Subcutaneous adipose tissue (tissue), 4 donors: Measurements from ENCODE around the gene TSSC4. TPM values are rescaled to one million over a fixed set of nuclear protein-coding genes. Genes with fewer than 3 reads are reported as not detected.

Experiments used
- total RNA-seq, 4 donors: library from RNA; depleted of rRNA; stranded (reverse); fragments of >200 nt; gene quantifications; one replicate each; pipeline ENCODE4 v1.1.0, GENCODE V29; 2016
- TF ChIP-seq, protein P1 (sequence below): fragments of 450-650 bp; IDR thresholded peaks from one replicate; pipeline ENCODE4 v1.5.1; 2016; ENCODE audit warnings: low read depth, mild to moderate bottlenecking, control low read depth, antibody characterized with exemption, moderate library complexity

Gene TSSC4
- 10 to 100 TPM; 19.5 to 36.0 (median 27.8) TPM for total RNA-seq

DNA sequence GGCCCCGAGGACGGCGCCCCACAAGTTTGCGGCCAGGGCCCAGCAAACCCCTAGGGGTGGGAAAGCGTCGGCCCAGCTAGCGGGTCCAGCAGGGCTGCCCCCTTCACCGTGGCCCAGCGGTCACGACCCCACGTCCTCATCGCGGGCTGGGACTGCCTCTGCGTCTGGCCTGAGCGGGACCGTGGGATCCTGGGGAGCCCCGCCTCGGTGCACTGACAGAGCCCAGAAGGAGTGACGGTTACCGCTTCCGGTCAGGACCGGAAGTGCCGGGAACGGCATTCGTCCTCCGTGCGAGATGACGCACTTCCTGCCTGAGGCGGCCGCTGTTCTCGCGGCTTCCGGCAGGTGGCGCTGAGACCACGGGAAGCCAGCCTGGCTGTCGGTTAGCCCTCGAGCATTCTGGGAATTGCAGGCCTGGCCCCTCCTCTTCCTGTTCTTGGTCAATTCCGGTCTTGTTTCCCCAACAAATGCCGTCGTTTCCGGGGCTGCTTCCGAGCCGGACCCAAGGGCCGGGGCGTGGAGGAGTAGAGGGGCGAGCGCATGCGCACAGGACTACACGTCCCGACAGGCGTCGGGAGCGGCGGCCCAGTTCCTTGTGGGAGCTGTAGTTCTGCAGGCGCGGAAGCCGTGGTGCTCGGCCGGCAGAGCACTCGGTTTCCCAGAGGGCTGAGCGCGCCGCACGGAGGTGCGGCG is at the start of gene TSSC4:
Gene TSSC4 (plus strand): TSS at position 682 of the 693 bp plus-strand sequence. CDS start 1,884 bp downstream, outside the sequence.
- TF ChIP-seq, protein P1, sequence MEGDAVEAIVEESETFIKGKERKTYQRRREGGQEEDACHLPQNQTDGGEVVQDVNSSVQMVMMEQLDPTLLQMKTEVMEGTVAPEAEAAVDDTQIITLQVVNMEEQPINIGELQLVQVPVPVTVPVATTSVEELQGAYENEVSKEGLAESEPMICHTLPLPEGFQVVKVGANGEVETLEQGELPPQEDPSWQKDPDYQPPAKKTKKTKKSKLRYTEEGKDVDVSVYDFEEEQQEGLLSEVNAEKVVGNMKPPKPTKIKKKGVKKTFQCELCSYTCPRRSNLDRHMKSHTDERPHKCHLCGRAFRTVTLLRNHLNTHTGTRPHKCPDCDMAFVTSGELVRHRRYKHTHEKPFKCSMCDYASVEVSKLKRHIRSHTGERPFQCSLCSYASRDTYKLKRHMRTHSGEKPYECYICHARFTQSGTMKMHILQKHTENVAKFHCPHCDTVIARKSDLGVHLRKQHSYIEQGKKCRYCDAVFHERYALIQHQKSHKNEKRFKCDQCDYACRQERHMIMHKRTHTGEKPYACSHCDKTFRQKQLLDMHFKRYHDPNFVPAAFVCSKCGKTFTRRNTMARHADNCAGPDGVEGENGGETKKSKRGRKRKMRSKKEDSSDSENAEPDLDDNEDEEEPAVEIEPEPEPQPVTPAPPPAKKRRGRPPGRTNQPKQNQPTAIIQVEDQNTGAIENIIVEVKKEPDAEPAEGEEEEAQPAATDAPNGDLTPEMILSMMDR = no peak

DNA sequence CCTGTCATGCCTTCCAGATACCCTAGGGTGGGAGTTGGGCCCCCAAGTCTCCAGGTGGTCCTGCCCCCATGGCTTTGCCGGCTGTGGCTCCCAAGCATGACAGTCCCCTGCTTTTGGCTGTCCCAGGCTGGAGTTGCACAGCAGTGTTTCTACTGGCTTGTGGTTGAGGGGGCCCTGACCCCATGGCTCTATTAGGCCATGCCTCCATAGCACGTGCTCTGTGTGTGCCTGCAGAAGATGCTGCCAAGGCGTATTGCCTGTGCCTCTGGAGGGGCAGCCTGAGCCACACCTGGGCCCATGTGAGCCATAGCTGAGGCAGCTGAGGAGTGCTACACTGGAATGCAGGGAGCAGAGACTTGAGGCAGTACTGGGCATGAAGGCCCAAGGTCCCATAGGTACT is 48.8 kb upstream of the TSSC4 start:
- TF ChIP-seq, protein P1 = no peak

DNA sequence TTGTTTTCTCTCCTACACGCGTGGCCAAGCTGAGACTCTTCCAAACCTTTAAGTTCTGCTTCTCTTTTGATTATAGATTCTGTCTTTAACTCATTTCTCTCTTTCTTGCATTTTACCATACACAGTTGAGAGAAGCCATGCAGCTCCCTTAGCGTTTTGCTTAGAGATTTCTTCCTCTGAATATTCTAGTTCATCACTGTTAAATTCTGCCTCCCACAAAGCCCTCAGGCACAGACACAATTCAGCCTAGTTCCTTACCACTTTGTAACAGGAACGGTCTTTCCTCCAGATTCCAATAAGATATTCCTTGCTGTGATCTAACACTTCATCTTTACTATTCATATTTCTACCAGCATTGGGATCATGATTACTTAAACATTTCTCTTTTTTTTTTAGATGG is 48.1 kb upstream of the TSSC4 start:
- TF ChIP-seq, protein P1 = no peak

DNA sequence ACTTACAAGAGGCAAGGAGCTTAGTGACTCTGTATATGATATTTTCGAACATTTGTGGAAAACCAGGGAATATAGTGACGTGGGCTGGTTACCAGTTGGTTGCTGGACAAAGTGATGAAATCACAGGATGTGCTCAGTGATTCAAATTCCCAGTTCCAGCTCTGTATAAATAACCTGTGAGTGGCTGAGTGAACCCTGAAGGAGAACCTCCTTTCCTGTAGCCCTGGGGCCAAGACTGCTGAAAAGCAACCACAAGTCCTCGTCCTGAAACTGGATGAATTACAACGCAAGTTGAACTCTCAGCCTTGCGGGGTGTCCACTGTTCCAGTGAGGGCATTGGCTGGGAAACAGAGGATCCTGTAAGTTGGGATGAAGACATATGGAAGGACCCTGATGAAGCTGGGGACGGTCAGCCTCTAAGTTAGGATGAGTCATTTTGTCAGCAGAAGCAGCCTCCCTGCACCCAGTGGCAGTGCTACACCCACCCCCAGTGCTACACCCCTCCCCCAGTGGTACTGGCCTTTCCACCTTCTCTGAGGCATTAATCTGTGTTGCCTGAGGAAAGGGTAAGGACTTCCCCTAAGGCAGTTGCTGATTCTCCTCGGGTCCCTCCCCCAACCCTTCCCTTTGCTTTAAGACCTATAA is 45.4 kb upstream of the TSSC4 start:
- TF ChIP-seq, protein P1 = no peak

DNA sequence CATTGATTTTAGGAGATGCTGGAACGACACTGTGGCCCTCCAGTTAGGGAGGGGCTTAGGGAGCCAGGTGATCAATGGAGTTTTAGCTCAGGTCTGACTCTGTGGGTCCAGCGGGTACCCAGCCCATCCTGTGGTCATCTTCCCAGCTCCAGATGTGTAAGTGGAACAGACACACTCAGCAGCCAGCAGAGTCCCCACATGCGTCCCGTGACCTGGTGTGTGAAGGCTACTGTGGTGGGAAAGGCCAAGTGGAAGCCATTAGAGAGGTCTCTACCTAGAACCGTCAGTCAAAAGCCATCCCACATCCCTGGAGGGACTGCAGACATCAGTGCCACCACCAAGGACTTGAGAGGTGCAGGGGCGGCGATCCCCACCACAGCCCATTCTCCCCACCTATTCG is 43.3 kb upstream of the TSSC4 start:
- TF ChIP-seq, protein P1 = no peak

DNA sequence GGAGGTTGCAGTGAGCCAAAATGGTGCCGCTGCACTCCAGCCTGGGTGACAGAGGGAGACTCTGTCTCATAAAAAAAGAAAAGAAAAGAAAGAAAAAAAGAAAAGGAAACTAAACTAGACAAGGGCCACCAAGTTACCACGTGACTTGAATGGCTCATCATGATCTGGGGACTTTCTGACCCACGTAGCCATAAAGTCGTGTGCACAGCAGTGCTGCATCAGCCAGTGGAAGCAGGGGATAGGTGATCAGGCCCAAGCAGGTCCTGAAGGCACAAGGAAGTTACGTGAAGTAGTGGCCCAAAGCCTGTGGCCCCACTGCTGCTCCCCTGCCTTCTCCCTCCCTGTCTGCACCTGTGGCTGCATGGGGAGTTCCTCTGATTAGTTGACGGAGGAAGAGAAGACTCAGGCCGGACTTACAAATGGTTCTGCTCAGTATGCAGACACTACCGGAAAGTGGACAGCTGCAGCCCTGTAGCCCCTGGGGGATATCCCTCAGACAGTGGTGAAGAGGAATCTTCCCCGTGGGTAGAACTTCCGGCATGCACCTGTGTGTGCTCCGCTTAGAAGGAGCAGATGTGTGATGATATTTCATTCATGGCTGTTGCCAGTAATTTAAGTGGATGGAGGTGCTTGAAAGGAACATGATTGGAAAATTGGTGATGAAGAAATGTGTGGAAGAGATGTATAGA is 41.7 kb upstream of the TSSC4 start:
- TF ChIP-seq, protein P1 = no peak

DNA sequence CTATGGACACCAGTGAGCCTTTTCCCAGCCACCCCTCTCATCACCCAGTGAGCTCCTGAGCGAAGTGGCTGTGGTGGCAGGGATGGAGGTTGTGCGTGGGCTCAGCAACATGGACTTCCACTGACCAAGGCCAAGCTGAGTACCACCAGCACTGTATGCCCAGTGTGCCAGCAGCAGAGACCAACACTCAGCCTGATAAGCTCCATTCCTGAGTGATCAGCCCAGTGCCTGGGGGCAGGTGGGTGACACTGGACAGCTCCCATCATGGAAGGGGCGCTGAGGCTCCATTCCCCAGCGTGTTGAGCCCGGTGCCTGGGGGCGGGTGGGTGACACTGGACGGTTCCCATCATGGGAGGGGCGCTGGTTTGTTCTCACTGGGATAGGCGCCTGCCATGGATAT is 41.0 kb upstream of the TSSC4 start:
- TF ChIP-seq, protein P1 = no peak
